ENCODE results near the gene ENG. TPM values are rescaled to one million over a fixed set of nuclear protein-coding genes. Genes with fewer than 3 reads are reported as not detected.
A peak's percentile ranks its signal among the peaks of the same experiment; 100 is the strongest.

The ENG gene
- total and polyA plus RNA-seq, 2 experiments from 2014 or later: 1.4 to 2.6 TPM

GRCh38 chr9:127899128-127899943 is 44.9 kb upstream of the ENG start, which contains the start of gene ST6GALNAC6:
TSS of gene ST6GALNAC6 (minus strand) at chr9:127899603. CDS start at chr9:127897981, 1,622 bp downstream.
- Histone ChIP-seq H3K4me2 (peak within 1 kb of the TSS; percentile 91), H3K4me1 (ENCODE audit: insufficient read depth) (peaks cover 38% of the 10 kb centered on the region), H3K79me2 (replicated peaks; ENCODE audit: insufficient read depth) (peaks cover 6% of the 10 kb centered on the region), H4K20me1 (replicated peaks; ENCODE audit: insufficient read depth) (peaks cover 12% of the 10 kb centered on the region; the same call in 1 of the 2 replicates), H3K27ac (ENCODE audit: low read depth) (no peak within 1 kb of the TSS), H3K36me3 (ENCODE audit: insufficient read depth) (peaks cover 13% of the 10 kb centered on the region), H3K4me3 (peak within 1 kb of the TSS; percentile 91), H2AFZ (peak within 1 kb of the TSS; percentile 85), H3K27me3 (ENCODE audit: insufficient read depth) (peaks cover 5% of the 10 kb centered on the region; the same call in 1 of the 2 replicates), H3F3A (replicated peaks; ENCODE audit: low read depth) (peaks cover 24% of the 10 kb centered on the region), H3K9me2 (ENCODE audit: insufficient read depth) (no peaks in the 10 kb centered on the region)
- TF ChIP-seq ZNF114 (CRISPR knock-in tag; IDR thresholded peaks at IDR 0.05) (no peak), ETS1 (IDR thresholded peaks at IDR 0.05) (no peak), ZNF331 (CRISPR knock-in tag; IDR thresholded peaks at IDR 0.05; ENCODE audit: low read depth) (no peak), REST (IDR thresholded peaks at IDR 0.05; ENCODE audit: unreplicated experiment) (no peak), EZH2phosphoT487 (IDR thresholded peaks at IDR 0.05; ENCODE audit: unreplicated experiment) (no peak), JUNB (IDR thresholded peaks at IDR 0.05; ENCODE audit: unreplicated experiment) (no peak), POLR2AphosphoS5 (IDR thresholded peaks at IDR 0.05; ENCODE audit: low read depth) (peak; percentile 51; the same call in 1 of the 2 replicates)
- Mint-ChIP-seq H3K9me3 (no peaks in the 10 kb centered on the region), H3K36me3 (ENCODE audit: low read depth) (peaks cover 17% of the 10 kb centered on the region), H3K27ac (peak within 1 kb of the TSS; percentile 44; the same call in 1 of the 2 replicates), H3K27me3 (ENCODE audit: insufficient read depth, low read depth, poor library complexity) (peaks cover 3% of the 10 kb centered on the region), H3K4me3 (peak within 1 kb of the TSS; percentile 82), H3K4me1 (peaks cover 27% of the 10 kb centered on the region)
- DNase-seq (ENCODE audit: low spot score) (peak; percentile 77), ATAC-seq (peak; percentile 25)

GRCh38 chr9:127898433-127899127 is 44.1 kb upstream of the ENG start:
- ATAC-seq: peak; percentile 34
- Histone ChIP-seq H4K20me1 (replicated peaks; ENCODE audit: insufficient read depth) (peaks cover 12% of the 10 kb centered on the region; the same call in 1 of the 2 replicates), H3K79me2 (replicated peaks; ENCODE audit: insufficient read depth) (peaks cover 6% of the 10 kb centered on the region), H3K9me2 (ENCODE audit: insufficient read depth) (no peaks in the 10 kb centered on the region), H3K4me1 (ENCODE audit: insufficient read depth) (peaks cover 30% of the 10 kb centered on the region), H2AFZ (no peak overlapping the region; the same call in 1 of the 2 replicates), H3K27ac (ENCODE audit: low read depth) (no peak overlapping the region), H3K4me2 (peak overlapping the region; percentile 89), H3K4me3 (peak overlapping the region; percentile 91), H3K36me3 (ENCODE audit: insufficient read depth) (peaks cover 21% of the 10 kb centered on the region), H3F3A (replicated peaks; ENCODE audit: low read depth) (peaks cover 17% of the 10 kb centered on the region), H3K27me3 (ENCODE audit: insufficient read depth) (peaks cover 5% of the 10 kb centered on the region; the same call in 1 of the 2 replicates)
- H3K36me3 Mint-ChIP-seq (ENCODE audit: low read depth): peaks cover 24% of the 10 kb centered on the region
- peak; percentile 56 for DNase-seq (ENCODE audit: low spot score)
- H3K27me3 Mint-ChIP-seq (ENCODE audit: insufficient read depth, low read depth, poor library complexity): peaks cover 3% of the 10 kb centered on the region
- no peaks in the 10 kb centered on the region for H3K9me3 Mint-ChIP-seq
- peak overlapping the region; percentile 44; the same call in 1 of the 2 replicates for H3K27ac Mint-ChIP-seq
- peak overlapping the region; percentile 82 for H3K4me3 Mint-ChIP-seq
- H3K4me1 Mint-ChIP-seq: peaks cover 22% of the 10 kb centered on the region
- TF ChIP-seq REST (IDR thresholded peaks at IDR 0.05; ENCODE audit: unreplicated experiment) (no peak), STAT1 (IDR thresholded peaks at IDR 0.05; ENCODE audit: unreplicated experiment) (no peak)

Measured in GM23338 (cell line).